AG09319 (cell line): ENCODE data around the gene PHEX.

ENCODE experiments used
- DNase-seq: peaks from one replicate; pipeline ENCODE4 v3.0.0-alpha.2; 2010; ENCODE audit warnings: low read depth; ENCODE audit errors: extremely low read depth
- TF ChIP-seq, protein P1 (sequence below): IDR thresholded peaks from 2 replicates; pipeline ENCODE4 v1.5.1; 2011; ENCODE audit warnings: low read depth, mild to moderate bottlenecking, inconsistent platforms, low read length, moderate library complexity

Gene PHEX

DNA sequence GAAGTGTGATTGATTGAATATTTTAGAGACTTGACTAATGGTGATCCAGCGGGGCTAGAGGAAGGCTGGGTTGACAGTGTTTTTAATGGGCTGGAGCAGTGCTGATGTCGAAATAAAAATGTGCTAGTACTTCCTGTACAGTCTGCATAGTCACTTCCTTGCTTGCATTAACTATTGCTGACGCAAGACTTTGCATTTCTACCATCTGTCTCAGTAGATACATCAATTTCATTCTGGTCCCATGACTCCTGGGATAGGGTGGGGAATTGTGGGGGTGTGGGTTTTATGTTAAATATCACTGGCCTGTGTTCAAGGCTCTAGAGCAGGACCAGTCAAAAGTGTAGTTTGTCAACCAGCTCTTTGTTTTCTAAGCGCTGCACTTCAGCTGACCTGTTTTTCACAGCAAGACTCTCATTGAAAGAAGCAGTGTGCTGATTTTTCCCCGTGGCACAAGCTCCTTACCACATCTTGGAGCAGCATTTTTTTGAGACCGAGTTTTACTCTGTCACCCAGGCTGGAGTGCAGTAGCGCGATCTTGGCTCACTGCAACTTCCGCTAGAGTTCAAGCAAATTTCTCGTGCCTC lies 35.2 kb upstream of the PHEX start:
- TF ChIP-seq, protein P1, sequence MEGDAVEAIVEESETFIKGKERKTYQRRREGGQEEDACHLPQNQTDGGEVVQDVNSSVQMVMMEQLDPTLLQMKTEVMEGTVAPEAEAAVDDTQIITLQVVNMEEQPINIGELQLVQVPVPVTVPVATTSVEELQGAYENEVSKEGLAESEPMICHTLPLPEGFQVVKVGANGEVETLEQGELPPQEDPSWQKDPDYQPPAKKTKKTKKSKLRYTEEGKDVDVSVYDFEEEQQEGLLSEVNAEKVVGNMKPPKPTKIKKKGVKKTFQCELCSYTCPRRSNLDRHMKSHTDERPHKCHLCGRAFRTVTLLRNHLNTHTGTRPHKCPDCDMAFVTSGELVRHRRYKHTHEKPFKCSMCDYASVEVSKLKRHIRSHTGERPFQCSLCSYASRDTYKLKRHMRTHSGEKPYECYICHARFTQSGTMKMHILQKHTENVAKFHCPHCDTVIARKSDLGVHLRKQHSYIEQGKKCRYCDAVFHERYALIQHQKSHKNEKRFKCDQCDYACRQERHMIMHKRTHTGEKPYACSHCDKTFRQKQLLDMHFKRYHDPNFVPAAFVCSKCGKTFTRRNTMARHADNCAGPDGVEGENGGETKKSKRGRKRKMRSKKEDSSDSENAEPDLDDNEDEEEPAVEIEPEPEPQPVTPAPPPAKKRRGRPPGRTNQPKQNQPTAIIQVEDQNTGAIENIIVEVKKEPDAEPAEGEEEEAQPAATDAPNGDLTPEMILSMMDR: no peak
- no peak for DNase-seq

DNA sequence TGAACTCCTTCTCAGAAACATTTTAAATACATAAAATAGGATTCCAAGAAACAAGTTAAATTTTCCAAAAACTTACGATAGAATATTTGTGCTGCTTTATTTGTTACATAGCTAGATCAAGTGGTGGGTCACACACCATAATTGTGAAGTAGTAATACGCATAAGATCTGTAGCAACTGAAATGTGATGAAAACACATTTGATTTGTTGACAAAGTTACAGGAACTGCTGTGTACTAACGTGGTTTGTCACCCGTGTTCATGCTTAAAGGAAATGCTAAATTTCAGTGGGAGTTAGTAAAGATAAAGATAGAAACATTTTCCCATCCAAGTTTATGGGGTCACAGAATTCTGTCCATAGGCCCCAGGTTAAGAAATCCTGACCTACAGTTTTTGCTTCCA lies 34.1 kb upstream of the PHEX start:
- no peak for DNase-seq
- TF ChIP-seq, protein P1: no peak

DNA sequence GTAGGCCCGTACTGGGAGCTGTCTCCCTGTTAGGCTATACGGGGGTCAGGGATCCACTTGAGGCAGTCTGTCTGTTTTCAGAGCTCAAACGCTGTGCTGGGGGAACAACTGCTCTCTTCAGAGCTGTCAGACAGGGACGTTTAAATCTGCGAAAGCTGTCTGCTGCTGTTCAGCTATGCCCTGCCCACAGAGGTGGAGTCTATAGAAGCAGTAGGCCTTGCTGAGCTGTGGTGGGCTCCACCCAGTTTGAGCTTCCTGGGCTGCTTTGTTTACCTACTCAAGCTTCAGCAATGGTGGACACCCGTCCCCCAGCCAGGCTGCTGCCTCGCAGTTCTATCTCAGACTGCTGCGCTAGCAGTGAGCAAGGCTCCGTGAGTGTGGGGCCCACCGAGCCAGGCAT lies 27.3 kb upstream of the PHEX start:
- TF ChIP-seq, protein P1: no peak
- DNase-seq: no peak

DNA sequence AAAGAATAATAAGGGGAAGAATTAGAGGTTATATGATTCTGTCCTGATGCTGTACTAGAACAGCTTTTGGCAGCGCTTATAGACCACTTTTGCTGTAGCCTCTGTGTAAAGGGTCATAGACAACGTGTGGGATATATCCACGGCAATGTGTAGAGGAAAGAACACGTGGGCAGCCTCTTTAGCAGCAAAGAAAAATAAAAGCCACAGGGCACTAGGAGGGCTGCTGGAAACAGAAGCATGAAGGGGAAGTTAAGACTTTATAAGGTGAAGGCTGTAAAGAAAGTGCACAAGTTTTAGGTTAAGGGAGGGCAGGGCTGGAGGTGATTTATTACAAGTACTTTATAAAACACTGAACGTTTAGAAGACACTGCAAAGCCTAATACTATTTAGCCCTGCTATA lies 20.1 kb upstream of the PHEX start:
- TF ChIP-seq, protein P1: no peak
- no peak for DNase-seq

DNA sequence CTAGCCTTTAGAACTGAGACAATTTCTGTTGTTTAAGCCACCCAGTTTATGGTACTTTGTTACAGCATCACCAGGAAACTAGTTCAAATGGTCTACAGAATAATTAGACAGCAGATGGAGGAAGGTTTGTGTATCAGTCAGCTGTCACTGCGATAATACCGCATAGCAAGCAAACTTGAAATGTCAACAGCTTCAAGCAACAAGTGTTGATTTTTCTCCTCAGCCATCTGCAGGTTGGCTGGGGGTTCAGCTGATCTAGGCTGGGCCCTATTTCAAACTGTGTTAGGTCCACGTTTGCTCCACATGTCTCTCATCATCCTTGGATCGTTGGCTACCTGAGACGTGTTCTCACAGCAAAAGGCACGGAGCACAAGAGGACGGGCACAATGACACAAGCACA lies 19.2 kb upstream of the PHEX start:
- TF ChIP-seq, protein P1: no peak
- no peak for DNase-seq

DNA sequence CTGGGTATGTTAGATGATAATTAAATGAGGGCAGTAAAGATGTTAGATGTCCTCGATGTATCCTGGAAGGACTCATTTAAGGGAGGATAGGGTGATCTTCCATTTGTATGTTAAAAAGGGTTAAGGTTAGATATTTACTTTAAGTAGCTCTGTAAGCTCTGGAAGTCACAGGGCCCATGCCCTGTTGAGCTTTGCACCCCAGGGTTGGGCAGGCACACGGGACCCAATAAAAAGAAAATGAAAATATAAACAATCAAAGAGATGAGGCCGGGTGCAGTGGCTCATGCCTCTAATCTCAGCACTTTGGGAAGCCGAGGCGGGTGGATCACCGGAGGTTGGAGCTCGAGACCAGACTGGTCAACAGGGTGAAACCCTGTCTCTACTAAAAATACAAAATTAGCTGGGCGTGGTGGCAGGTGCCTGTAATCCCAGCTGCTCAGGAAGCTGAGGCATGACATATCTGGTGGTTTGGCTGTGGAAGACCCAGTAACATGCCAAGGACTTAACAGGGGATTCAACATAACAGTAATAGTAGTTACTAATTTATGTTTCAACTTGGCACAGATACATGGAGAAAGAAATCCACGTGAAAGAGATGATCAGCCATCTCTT lies 16.9 kb upstream of the PHEX start:
- no peak for DNase-seq
- TF ChIP-seq, protein P1: no peak

DNA sequence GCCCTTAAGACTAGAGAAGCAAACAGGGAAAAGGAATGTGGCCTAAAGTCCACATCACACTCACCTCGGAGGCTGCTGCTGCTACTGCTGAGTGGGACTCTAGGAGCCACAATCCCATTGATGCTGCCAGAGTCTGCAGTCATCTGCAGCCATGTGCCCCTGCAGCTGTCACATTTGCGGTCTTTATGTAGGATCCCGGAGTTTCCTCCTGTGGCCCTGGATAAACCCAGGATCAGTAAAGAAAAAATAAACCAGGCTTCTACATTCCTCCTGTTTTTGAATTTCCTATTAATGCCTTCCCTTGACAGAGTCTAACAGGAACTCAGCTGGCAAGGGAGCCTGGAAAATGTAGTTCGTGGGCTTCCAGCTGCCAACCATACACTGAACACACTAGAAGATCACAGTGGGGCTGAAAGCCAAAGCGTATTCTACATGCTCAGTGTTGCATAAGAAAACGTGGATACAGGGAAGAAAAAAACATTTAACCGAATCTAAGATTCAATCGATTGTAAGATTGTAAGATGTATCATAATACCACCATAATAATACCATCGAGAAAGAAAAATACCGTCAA lies 10.3 kb upstream of the PHEX start:
- TF ChIP-seq, protein P1: no peak

More for the DNA sequence above, 10.3 kb upstream of the PHEX start:
- no peak for DNase-seq
